Measurements from ENCODE around the gene ABCC1. TPM values are rescaled to one million over a fixed set of nuclear protein-coding genes. Genes with fewer than 3 reads are reported as not detected.
"Not testable (repeated sequence)": the region's sequence is repeated elsewhere in the genome, so short reads cannot be mapped to it uniquely, and the experiment has no call there.

ABCC1 gene
- total RNA-seq, 1 donor from 2014 or later: 7.2 TPM

GRCh38 chr16:16104804-16105141 lies 155.4 kb downstream of the ABCC1 start:
- not testable (repeated sequence) for DNase-seq (ENCODE audit: low read depth)

DNA sequence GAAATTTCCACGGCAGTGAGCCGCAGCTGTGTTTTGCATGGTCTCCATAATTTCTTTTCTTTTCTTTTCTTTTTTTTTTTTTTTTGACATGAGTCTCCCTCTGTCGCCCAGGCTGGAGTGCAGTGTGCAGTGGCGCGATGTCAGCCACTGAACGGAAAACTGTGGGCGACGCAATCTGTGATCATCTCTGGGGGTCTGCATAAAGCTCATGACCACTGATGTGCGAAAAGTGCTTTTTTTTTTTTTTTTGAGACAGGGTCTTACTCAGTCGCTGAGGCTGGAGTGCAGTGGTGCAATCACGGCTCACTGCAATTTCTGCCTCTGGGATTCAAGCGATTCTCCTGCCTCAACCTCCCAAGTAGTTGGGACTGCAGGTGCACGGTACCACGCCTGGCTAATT lies 156.2 kb downstream of the ABCC1 start:
- DNase-seq (ENCODE audit: low read depth): no peak

GRCh38 chr16:16106466-16106865 lies 157.1 kb downstream of the ABCC1 start:
- no peak for DNase-seq (ENCODE audit: low read depth)

- DNase-seq (ENCODE audit: low read depth): no peak
These were observed 158.4 kb downstream of the ABCC1 start for GRCh38 chr16:16107839-16108238.

DNA sequence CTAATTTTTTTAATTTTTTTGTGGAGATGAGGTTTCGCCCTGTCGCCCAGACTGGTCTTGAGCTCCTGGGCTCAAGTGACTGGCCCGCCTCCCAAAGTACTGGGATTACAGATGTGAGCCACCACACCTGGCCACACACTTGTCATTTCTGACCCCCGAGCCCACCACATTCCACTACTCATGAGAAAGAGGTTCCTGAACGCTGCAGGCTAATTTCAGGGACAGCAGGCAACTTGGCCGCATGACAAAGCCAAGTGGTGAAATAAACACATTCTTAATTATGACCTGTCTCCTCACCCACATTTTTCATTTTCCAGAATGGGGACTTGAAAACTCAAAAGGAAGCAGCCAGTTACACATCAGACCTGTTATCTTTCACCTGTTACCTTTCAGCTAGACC lies 159.3 kb downstream of the ABCC1 start:
- no peak for DNase-seq (ENCODE audit: low read depth)

DNA sequence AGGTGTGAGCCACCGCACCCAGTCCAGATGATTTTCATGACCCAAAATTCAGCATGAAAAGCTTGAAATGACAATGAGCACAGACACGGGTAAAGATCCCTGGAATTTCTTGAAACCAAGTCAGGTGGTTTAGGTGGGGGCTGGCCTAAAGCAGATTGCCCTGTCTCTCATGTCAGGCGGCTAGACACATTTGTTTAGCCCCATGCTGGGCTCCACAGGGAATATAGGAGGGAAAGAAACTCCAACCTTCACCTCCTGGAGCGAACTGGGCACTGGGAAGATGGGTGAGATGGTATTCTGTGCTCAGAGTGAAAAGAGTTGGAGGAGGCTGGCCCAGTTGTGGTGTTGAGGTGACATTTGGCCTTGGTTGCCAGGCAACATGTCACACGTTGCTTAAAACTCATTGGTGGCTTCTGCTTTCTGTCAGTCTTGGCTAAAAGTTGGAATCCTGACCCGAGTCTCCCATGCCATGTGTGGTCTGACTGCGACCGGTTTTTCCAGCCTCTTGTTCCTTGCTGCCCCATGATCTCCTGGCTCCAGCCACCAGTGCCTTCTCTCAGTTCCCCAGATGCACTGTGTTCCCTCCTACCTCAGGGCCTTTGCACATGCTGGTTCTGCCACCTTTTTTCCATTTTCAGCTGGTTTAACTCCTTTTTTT lies 160.2 kb downstream of the ABCC1 start:
- no peak for DNase-seq (ENCODE audit: low read depth)

GRCh38 chr16:16110111-16110490 lies 160.7 kb downstream of the ABCC1 start:
- DNase-seq (ENCODE audit: low read depth): no peak

- DNase-seq (ENCODE audit: low read depth): no peak
These were observed 162.2 kb downstream of the ABCC1 start for GRCh38 chr16:16111639-16112038.

GRCh38 chr16:16112450-16113053 lies 163.1 kb downstream of the ABCC1 start:
- DNase-seq (ENCODE audit: low read depth): no peak

- DNase-seq (ENCODE audit: low read depth): no peak
These were observed 163.7 kb downstream of the ABCC1 start for GRCh38 chr16:16113076-16113475.

- DNase-seq (ENCODE audit: low read depth): no peak
These were observed 167.4 kb downstream of the ABCC1 start for GRCh38 chr16:16116841-16117240.

- DNase-seq (ENCODE audit: low read depth): peak; percentile 22
These were observed 168.9 kb downstream of the ABCC1 start for GRCh38 chr16:16118337-16118736.

DNA sequence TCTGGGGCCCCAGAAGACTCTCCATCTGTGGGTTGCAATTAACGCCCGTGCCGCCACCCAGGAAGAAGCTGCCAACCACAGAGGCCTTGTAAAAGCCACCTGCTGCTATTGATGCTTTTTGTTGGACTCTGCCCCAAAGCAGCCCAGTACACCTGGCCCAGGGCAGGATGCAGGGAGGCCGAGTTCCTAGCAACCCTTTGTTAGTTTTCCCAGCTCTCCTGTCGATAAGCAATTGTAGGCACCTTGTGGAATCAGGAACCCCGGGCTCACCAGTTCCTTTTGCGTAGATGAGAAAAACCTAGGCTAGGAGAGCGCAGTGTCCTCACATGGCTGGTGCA lies 170.6 kb downstream of the ABCC1 start:
- DNase-seq (ENCODE audit: low read depth): no peak

GRCh38 chr16:16120382-16121184 lies 171.2 kb downstream of the ABCC1 start:
- DNase-seq (ENCODE audit: low read depth): no peak

- no peak for DNase-seq (ENCODE audit: low read depth)
These were observed 171.8 kb downstream of the ABCC1 start for GRCh38 chr16:16121185-16121727.

GRCh38 chr16:16122264-16122663 lies 172.8 kb downstream of the ABCC1 start:
- no peak for DNase-seq (ENCODE audit: low read depth)

GRCh38 chr16:16124438-16124837 lies 175.0 kb downstream of the ABCC1 start:
- no peak for DNase-seq (ENCODE audit: low read depth)

DNA sequence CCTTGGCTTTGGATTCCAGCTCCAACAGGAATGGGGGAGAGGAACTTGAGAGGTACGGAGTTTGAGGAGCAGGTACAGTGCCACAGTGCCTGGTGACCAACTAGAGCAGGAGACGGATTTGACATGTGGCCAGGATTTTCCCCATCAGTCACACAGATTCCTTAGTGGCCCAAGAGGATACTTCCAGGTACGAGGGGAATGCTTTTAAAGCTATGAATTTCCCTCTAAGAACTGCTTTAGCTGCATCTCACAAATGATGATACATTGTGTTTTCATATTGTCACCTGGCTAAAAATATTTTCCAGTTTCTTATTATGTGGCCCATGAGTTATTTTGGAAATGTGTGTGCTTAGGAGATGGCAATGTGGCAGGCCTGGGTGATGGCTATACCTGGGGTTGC lies 175.6 kb downstream of the ABCC1 start:
- DNase-seq (ENCODE audit: low read depth): no peak

GRCh38 chr16:16126896-16127295 lies 177.5 kb downstream of the ABCC1 start:
- DNase-seq (ENCODE audit: low read depth): peak; percentile 18

DNA sequence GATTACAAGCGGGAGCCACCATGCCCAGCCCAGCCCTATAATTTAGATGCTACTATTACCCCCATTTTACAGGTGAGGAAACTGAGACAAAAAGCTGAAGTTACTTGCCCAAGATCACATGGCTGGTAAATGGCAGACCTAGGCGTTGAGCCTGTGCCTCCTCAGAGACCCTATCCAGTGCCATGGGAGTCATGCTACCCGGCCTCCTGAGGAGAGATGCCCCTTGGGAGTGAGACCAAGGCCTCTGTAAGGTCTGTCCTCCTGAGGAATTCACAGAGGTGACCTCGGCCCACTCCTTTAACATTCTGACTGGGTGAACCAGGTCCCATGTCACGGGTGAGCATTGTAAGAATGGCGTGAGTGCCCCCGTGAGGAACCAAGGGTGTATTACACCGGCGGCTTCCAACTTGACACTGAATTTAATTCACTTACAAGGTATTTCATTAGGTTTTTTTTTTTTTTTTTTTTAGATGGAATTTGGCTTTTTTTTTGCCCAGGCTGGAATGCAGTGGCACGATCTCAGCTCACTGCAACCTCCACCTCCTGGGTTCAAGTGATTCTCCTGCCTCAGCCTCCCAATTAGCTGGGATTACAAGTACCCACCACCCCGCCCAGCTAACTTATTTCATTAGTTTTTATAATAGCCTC lies 178.2 kb downstream of the ABCC1 start:
- DNase-seq (ENCODE audit: low read depth): peak; percentile 69

- DNase-seq (ENCODE audit: low read depth): no peak
These were observed 181.8 kb downstream of the ABCC1 start for GRCh38 chr16:16131204-16131603.

GRCh38 chr16:16131659-16132058 lies 182.2 kb downstream of the ABCC1 start:
- DNase-seq (ENCODE audit: low read depth): no peak

Measured in myocyte (in vitro differentiated cells).